HG03039 (cell line): ENCODE results near the gene TPBG.

ENCODE experiments used
- ATAC-seq: cut with Tn5 transposase; IDR thresholded peaks from one replicate; pipeline ENCODE4 v1.9.1; 2021; ENCODE audit warnings: mild to moderate bottlenecking, moderate library complexity; ENCODE audit not compliant: unreplicated experiment

TPBG gene

GRCh38 chr6:82363428-82364086 lies at the start of gene TPBG:
Gene TPBG (plus strand): TSS chr6:82363817. CDS start chr6:82364962, 1,145 bp downstream.
- peak; percentile 58 for ATAC-seq

- no peak for ATAC-seq
Measured at GRCh38 chr6:82322386-82322785, 41.2 kb upstream of the TPBG start.

GRCh38 chr6:82329766-82330165 lies 33.9 kb upstream of the TPBG start:
- ATAC-seq, result no peak

- no peak for ATAC-seq
Measured at GRCh38 chr6:82330171-82330804, 33.3 kb upstream of the TPBG start.

GRCh38 chr6:82331031-82331773 lies 32.4 kb upstream of the TPBG start:
- ATAC-seq, result no peak

GRCh38 chr6:82333781-82334180 lies 29.8 kb upstream of the TPBG start:
- ATAC-seq, result no peak

GRCh38 chr6:82337688-82338257 lies 25.8 kb upstream of the TPBG start:
- no peak for ATAC-seq

- no peak for ATAC-seq
Measured at GRCh38 chr6:82348130-82348529, 15.5 kb upstream of the TPBG start.

- no peak for ATAC-seq
Measured at GRCh38 chr6:82353848-82354247, 9.8 kb upstream of the TPBG start.

- ATAC-seq, result no peak
Measured at GRCh38 chr6:82360552-82360951, 3.1 kb upstream of the TPBG start.

- ATAC-seq, result no peak
Measured at GRCh38 chr6:82361631-82362030, 2.0 kb upstream of the TPBG start.

- ATAC-seq, result no peak
Measured at GRCh38 chr6:82362144-82362543, 1.5 kb upstream of the TPBG start.

- no peak for ATAC-seq
Measured at GRCh38 chr6:82362878-82363427, 664 bp upstream of the TPBG start.

- ATAC-seq, result no peak
Measured at GRCh38 chr6:82364087-82365015, 734 bp downstream of the TPBG start.

- no peak for ATAC-seq
Measured at GRCh38 chr6:82365016-82365795, 1.6 kb downstream of the TPBG start.

- no peak for ATAC-seq
Measured at GRCh38 chr6:82367704-82368103, 4.1 kb downstream of the TPBG start.

- ATAC-seq, result no peak
Measured at GRCh38 chr6:82370788-82371187, 7.2 kb downstream of the TPBG start.

- ATAC-seq, result no peak
Measured at GRCh38 chr6:82371799-82372546, 8.4 kb downstream of the TPBG start.

GRCh38 chr6:82372656-82373055 lies 9.0 kb downstream of the TPBG start:
- no peak for ATAC-seq
